ENCODE data around the gene DDX1. TPM values are rescaled to one million over a fixed set of nuclear protein-coding genes. Genes with fewer than 3 reads are reported as not detected.

Gene DDX1
- total RNA-seq, 1 donor from 2014 or later: 130 TPM

GRCh38 chr2:15662026-15662425, 70.4 kb downstream of the DDX1 start:
- DNase-seq (ENCODE audit: low read depth): no peak

GRCh38 chr2:15662579-15662978, 70.9 kb downstream of the DDX1 start:
- no peak for DNase-seq (ENCODE audit: low read depth)

- DNase-seq (ENCODE audit: low read depth): no peak
Observed at GRCh38 chr2:15663802-15664201, 72.1 kb downstream of the DDX1 start.

- DNase-seq (ENCODE audit: low read depth): no peak
Observed at GRCh38 chr2:15664273-15665066, 72.8 kb downstream of the DDX1 start.

GRCh38 chr2:15665067-15665942, 73.6 kb downstream of the DDX1 start:
- DNase-seq (ENCODE audit: low read depth): no peak

- DNase-seq (ENCODE audit: low read depth): no peak
Observed at GRCh38 chr2:15665943-15666460, 74.3 kb downstream of the DDX1 start.

- DNase-seq (ENCODE audit: low read depth): no peak
Observed at GRCh38 chr2:15666861-15667808, 75.5 kb downstream of the DDX1 start.

GRCh38 chr2:15667809-15668556, 76.3 kb downstream of the DDX1 start:
- DNase-seq (ENCODE audit: low read depth): peak; percentile 57

- DNase-seq (ENCODE audit: low read depth): peak; percentile 87
Observed at GRCh38 chr2:15668611-15669305, 77.1 kb downstream of the DDX1 start.

GRCh38 chr2:15669375-15669910, 77.8 kb downstream of the DDX1 start:
- DNase-seq (ENCODE audit: low read depth): no peak

- DNase-seq (ENCODE audit: low read depth): no peak
Observed at GRCh38 chr2:15670469-15670868, 78.8 kb downstream of the DDX1 start.

- no peak for DNase-seq (ENCODE audit: low read depth)
Observed at GRCh38 chr2:15670981-15671380, 79.3 kb downstream of the DDX1 start.

- DNase-seq (ENCODE audit: low read depth): no peak
Observed at GRCh38 chr2:15671409-15671808, 79.7 kb downstream of the DDX1 start.

- no peak for DNase-seq (ENCODE audit: low read depth)
Observed at GRCh38 chr2:15671842-15672815, 80.5 kb downstream of the DDX1 start.

- no peak for DNase-seq (ENCODE audit: low read depth)
Observed at GRCh38 chr2:15672961-15673918, 81.6 kb downstream of the DDX1 start.

GRCh38 chr2:15673919-15674636, 82.4 kb downstream of the DDX1 start:
- peak; percentile 90 for DNase-seq (ENCODE audit: low read depth)

All from renal cortical epithelial cell (primary cell).